H1 (cell line): Measurements from ENCODE around the gene TRIM38. TPM values are rescaled to one million over a fixed set of nuclear protein-coding genes. Genes with fewer than 3 reads are reported as not detected.

Source experiments
- CTCF ChIA-PET: fragments of 300-600 bp; sonication (Branson Sonifier 250); formaldehyde crosslinking; loops from one replicate; lab custom pipeline; 2021; ENCODE audit not compliant: partially characterized antibody; lab: Charles Lee
- POLR2A ChIA-PET: fragments of 300-600 bp; sonication (Branson Sonifier 250); formaldehyde crosslinking; loops from one replicate; lab custom pipeline; 2021; ENCODE audit warnings: inconsistent platforms; ENCODE audit not compliant: partially characterized antibody; lab: Charles Lee
- DNase-seq, 2 experiments: peaks; one replicate each; pipeline versions ENCODE4 v3.0.0 to v3.0.0-alpha.2; 2010 to 2022; ENCODE audit warnings: low spot score in 2 of 2, low read depth in 1 of 2, mixed read lengths in 1 of 2
- FAIRE-seq: peaks from 2 replicates; lab custom pipeline; 2011; peaks lifted over from hg19 to GRCh38; lab: Jason Lieb, UNC
- H2AFZ ChIP-seq: 2 replicates; pipeline ENCODE4 v1.8.1; 2012; ENCODE audit warnings: low read length, inconsistent platforms
- H2AK5ac ChIP-seq: 2 replicates; pipeline ENCODE4 v1.6.1; 2013; ENCODE audit warnings: low read depth, low read length
- H2BK120ac ChIP-seq: replicated peaks from 2 replicates; pipeline ENCODE3; 2013; ENCODE audit warnings: low read depth, low read length, inconsistent platforms
- H2BK12ac ChIP-seq: 2 replicates; pipeline ENCODE4 v1.6.1; 2013; ENCODE audit warnings: low read depth, low read length
- H2BK15ac ChIP-seq: 2 replicates; pipeline ENCODE4 v1.6.1; 2013; ENCODE audit warnings: low read length
- H2BK20ac ChIP-seq: 2 replicates; pipeline ENCODE4 v1.6.1; 2013; ENCODE audit warnings: low read length
- H2BK5ac ChIP-seq: 2 replicates; pipeline ENCODE4 v1.6.1; 2013; ENCODE audit warnings: low read depth, low read length
- H3K14ac ChIP-seq: 2 replicates; pipeline ENCODE4 v1.6.1; 2013; ENCODE audit warnings: inconsistent platforms; ENCODE audit not compliant: insufficient read length
- H3K18ac ChIP-seq: 2 replicates; pipeline ENCODE4 v1.6.1; 2013; ENCODE audit warnings: low read length; ENCODE audit errors: extremely low read depth
- H3K23ac ChIP-seq: 2 replicates; pipeline ENCODE4 v1.6.1; 2013; ENCODE audit warnings: inconsistent platforms; ENCODE audit not compliant: insufficient read length
- H3K23me2 ChIP-seq: 2 replicates; pipeline ENCODE4 v1.6.1; 2013; ENCODE audit warnings: low read depth, low read length
- H3K27ac ChIP-seq: 2 replicates; pipeline ENCODE4 v1.6.1; 2011; ENCODE audit warnings: low read depth, low read length, inconsistent platforms
- H3K27me3 ChIP-seq, 4 experiments: replicated peaks in 1 of 4; 1 replicate in 1 of 4; 2 replicates in 3 of 4; pipeline versions ENCODE4 v1.6.1 to v1.8.1; 2011 to 2013; ENCODE audit warnings: low read length in 3 of 4, mild to moderate bottlenecking in 3 of 4, inconsistent platforms in 2 of 4, mixed read lengths in 2 of 4, moderate library complexity in 1 of 4; ENCODE audit not compliant: control insufficient read depth in 3 of 4, insufficient read depth in 3 of 4; ENCODE audit errors: extremely low read depth in 1 of 4
- H3K36me3 ChIP-seq, 4 experiments: 2 replicates each; pipeline versions ENCODE4 v1.6.1 to v1.8.1; 2011 to 2013; ENCODE audit warnings: mild to moderate bottlenecking in 4 of 4, low read length in 3 of 4, moderate library complexity in 2 of 4, control low read depth in 1 of 4, inconsistent platforms in 1 of 4; ENCODE audit not compliant: insufficient read depth in 4 of 4, control insufficient read depth in 2 of 4
- H3K4ac ChIP-seq: replicated peaks from 2 replicates; pipeline ENCODE3; 2013; ENCODE audit warnings: low read length, low read depth, mixed read lengths, inconsistent platforms; ENCODE audit not compliant: insufficient read length
- H3K4me1 ChIP-seq, 4 experiments: replicated peaks in 1 of 4; 1 replicate in 1 of 4; 2 replicates in 3 of 4; pipeline versions ENCODE4 v1.6.1 to v1.8.1; 2011 to 2013; ENCODE audit warnings: low read length in 3 of 4, inconsistent platforms in 2 of 4, mixed read lengths in 1 of 4; ENCODE audit not compliant: insufficient read depth in 4 of 4, control insufficient read depth in 3 of 4
- H3K4me2 ChIP-seq, 2 experiments: 2 replicates each; pipeline versions ENCODE4 v1.6.1 to v1.8.1; 2011 to 2013; ENCODE audit warnings: low read depth in 2 of 2, low read length in 2 of 2, control low read depth in 1 of 2, inconsistent platforms in 1 of 2, mild to moderate bottlenecking in 1 of 2; ENCODE audit not compliant: insufficient read depth in 1 of 2
- H3K4me3 ChIP-seq, 4 experiments: fragments of 200-600, 300-600 bp in 1 of 4; sonication (generic), shearing (Covaris generic), sonication (Bioruptor Twin) in 1 of 4; 2 replicates each; pipeline versions ENCODE4 v1.5.1 to v1.8.1; 2011 to 2016; ENCODE audit warnings: low read length in 4 of 4, low read depth in 3 of 4, control low read depth in 2 of 4, inconsistent platforms in 2 of 4, mild to moderate bottlenecking in 2 of 4, mixed read lengths in 1 of 4, moderate library complexity in 1 of 4; ENCODE audit not compliant: insufficient read depth in 2 of 4; ENCODE audit errors: extremely low read depth in 1 of 4
- H3K56ac ChIP-seq: replicated peaks from 2 replicates; pipeline ENCODE3; 2013; ENCODE audit warnings: low read depth, mild to moderate bottlenecking, mixed read lengths, low read length, inconsistent platforms; ENCODE audit not compliant: insufficient read length
- H3K79me1 ChIP-seq: 2 replicates; pipeline ENCODE4 v1.6.1; 2013; ENCODE audit warnings: low read depth, low read length, control low read depth
- H3K79me2 ChIP-seq, 2 experiments: 2 replicates each; pipeline versions ENCODE4 v1.6.1 to v1.8.1; 2012 to 2013; ENCODE audit warnings: low read length in 2 of 2, mild to moderate bottlenecking in 2 of 2, inconsistent platforms in 1 of 2; ENCODE audit not compliant: insufficient read depth in 2 of 2, control insufficient read depth in 1 of 2
- H3K9ac ChIP-seq, 4 experiments: replicated peaks in 1 of 4; 1 replicate in 1 of 4; 2 replicates in 3 of 4; pipeline versions ENCODE4 v1.6.1 to v1.8.1; 2011 to 2013; ENCODE audit warnings: low read depth in 3 of 4, low read length in 3 of 4, control low read depth in 2 of 4, mild to moderate bottlenecking in 2 of 4, moderate library complexity in 2 of 4, inconsistent platforms in 1 of 4; ENCODE audit errors: extremely low read depth in 1 of 4
- H3K9me3 ChIP-seq, 2 experiments: 2 replicates each; pipeline versions ENCODE4 v1.6.1 to v1.8.1; 2012 to 2013; ENCODE audit warnings: mild to moderate bottlenecking in 2 of 2, moderate library complexity in 2 of 2, control low read depth in 1 of 2, inconsistent platforms in 1 of 2, low read depth in 1 of 2, low read length in 1 of 2, mixed read lengths in 1 of 2; ENCODE audit not compliant: insufficient read depth in 2 of 2
- H4K20me1 ChIP-seq, 2 experiments: replicated peaks in 1 of 2; 2 replicates each; pipeline versions ENCODE3 to v1.8.1; 2011 to 2013; ENCODE audit warnings: inconsistent platforms in 2 of 2, low read length in 2 of 2, mild to moderate bottlenecking in 1 of 2; ENCODE audit not compliant: insufficient read depth in 2 of 2, control insufficient read depth in 1 of 2
- H4K5ac ChIP-seq: 2 replicates; pipeline ENCODE4 v1.6.1; 2013; ENCODE audit warnings: low read length, low read depth, mixed read lengths, inconsistent platforms; ENCODE audit not compliant: insufficient read length
- H4K8ac ChIP-seq: 2 replicates; pipeline ENCODE4 v1.8.0; 2013; ENCODE audit warnings: mild to moderate bottlenecking, moderate library complexity, low read length, inconsistent platforms; ENCODE audit not compliant: insufficient read depth; ENCODE audit errors: extremely low read depth
- H4K91ac ChIP-seq: replicated peaks from 2 replicates; pipeline ENCODE3; 2013; ENCODE audit warnings: low read length, mixed read lengths, inconsistent platforms; ENCODE audit not compliant: insufficient read length
- ATF2 ChIP-seq: IDR thresholded peaks from 2 replicates; pipeline ENCODE4 v1.6.1; 2012; ENCODE audit warnings: low read length, inconsistent platforms
- CEBPB ChIP-seq: IDR thresholded peaks from 2 replicates; pipeline ENCODE4 v1.6.1; 2012; ENCODE audit warnings: low read depth, low read length
- E2F6 ChIP-seq: IDR thresholded peaks from 2 replicates; pipeline ENCODE4 v1.6.1; 2012; ENCODE audit warnings: inconsistent platforms
- HDAC2 ChIP-seq, 2 experiments: fragments of 300-600 bp in 1 of 2; sonication (generic) in 1 of 2; IDR thresholded peaks; 2 replicates each; pipeline ENCODE4 v1.6.1; 2011 to 2012; ENCODE audit warnings: low read depth in 2 of 2, low read length in 2 of 2, mild to moderate bottlenecking in 2 of 2, moderate library complexity in 2 of 2, borderline replicate concordance in 1 of 2, inconsistent platforms in 1 of 2
- KDM1A ChIP-seq: fragments of 200-600, 300-600 bp; sonication (generic); IDR thresholded peaks from 2 replicates; pipeline ENCODE4 v1.7.1; 2016; ENCODE audit warnings: mild to moderate bottlenecking, low read length, borderline replicate concordance
- POLR2A ChIP-seq, 2 experiments: IDR thresholded peaks; 1 replicate in 1 of 2; 2 replicates in 1 of 2; pipeline ENCODE4 v1.6.1; 2011; ENCODE audit warnings: low read depth in 2 of 2, low read length in 2 of 2, mild to moderate bottlenecking in 2 of 2; ENCODE audit errors: control extremely low read depth in 1 of 2
- RFX5 ChIP-seq: IDR thresholded peaks from 2 replicates; pipeline ENCODE4 v1.6.1; 2011; ENCODE audit warnings: low read depth, low read length, improper control_type of control experiment, borderline replicate concordance
- SAP30 ChIP-seq: fragments of 300-600 bp; sonication (generic); IDR thresholded peaks from 2 replicates; pipeline ENCODE4 v1.7.1; 2012; ENCODE audit warnings: low read length, moderate library complexity, mild to moderate bottlenecking, inconsistent platforms; ENCODE audit not compliant: insufficient read depth, insufficient replicate concordance
- SP2 ChIP-seq: IDR thresholded peaks from 2 replicates; pipeline ENCODE4 v1.6.1; 2012; ENCODE audit warnings: mild to moderate bottlenecking, low read length, inconsistent platforms
- ZNF274 ChIP-seq: IDR thresholded peaks from 2 replicates; pipeline ENCODE4 v1.7.0; 2012; ENCODE audit warnings: low read length, borderline replicate concordance; ENCODE audit errors: extremely low read depth
- WGBS, 2 experiments: shearing (Covaris generic) in 1 of 2; methylation state at CpG; one replicate each; pipeline versions ENCODE4 v1.1.6 to v1.1.7; 2013 to 2015; ENCODE audit warnings: low lambda C conversion rate in 2 of 2, mixed read lengths in 2 of 2, inconsistent platforms in 1 of 2, low coverage in 1 of 2, missing lambda C conversion rate in 1 of 2; ENCODE audit not compliant: insufficient replicate concordance in 2 of 2, insufficient coverage in 1 of 2, insufficient read length in 1 of 2; ENCODE audit errors: extremely low coverage in 1 of 2, missing lambda C conversion rate in 1 of 2; 5-methylcytosine and 5-hydroxymethylcytosine counted together
- polyA plus RNA-seq, 7 experiments: library from polyadenylated mRNA; depleted of rRNA in 3 of 7; stranded (reverse) in 5 of 7; unstranded in 2 of 7; fragments of >200 nt in 5 of 7; fragments of 200-250 nt in 2 of 7; gene quantifications; 1 replicate in 5 of 7; 2 replicates in 1 of 7; 4 replicates in 1 of 7; pipeline versions ENCODE4 v1.2.1 to v1.2.3, GENCODE V29; 2011 to 2013; ENCODE audit warnings: missing spikeins in 2 of 7, mixed read lengths in 2 of 7
- total RNA-seq: library from RNA; stranded (reverse); fragmentation: NEBNext Ultra II Directional; extraction: Animal tissue kit (Norgen Biotek cat#: 25700); gene quantifications from 2 replicates; pipeline ENCODE4 v1.2.1, GENCODE V29; 2021

The TRIM38 gene
- total and polyA plus RNA-seq, 2 of the 8 experiments (the other 6 are each of a cell fraction or from before 2014, with no cell fraction given): 0.43 to 0.56 TPM

GRCh38 chr6:25946631-25947030, 16.0 kb upstream of the TRIM38 start:
- no peaks in the 10 kb centered on the region; a peak in 1 of 8 replicates for H3K36me3 ChIP-seq
- no peak overlapping the region for H2BK120ac ChIP-seq
- H3K27me3 ChIP-seq: no peaks in the 10 kb centered on the region
- H3K9me3 ChIP-seq: peaks cover 0 to 8% of the 10 kb centered on the region in 2 experiments; a peak in 2 of 4 replicates
- no peak overlapping the region for H2AFZ ChIP-seq
- no peak overlapping the region for H2BK15ac ChIP-seq
- CTCF ChIA-PET: interaction anchor here (1.0 kb wide), 2 partner anchors 57 to 288 kb away, joined by 3 to 5 read pairs; no protein-coding TSS in a partner anchor
- H4K20me1 ChIP-seq: no peaks in the 10 kb centered on the region
- H2BK12ac ChIP-seq: no peak overlapping the region
- H3K79me1 ChIP-seq: no peaks in the 10 kb centered on the region
- FAIRE-seq (no peak), DNase-seq (no peak)
- H3K4me1 ChIP-seq: no peaks in the 10 kb centered on the region
- H2AK5ac ChIP-seq: no peak overlapping the region
- no peak overlapping the region for H4K5ac ChIP-seq
- 91% methylated on average over 2 of the region's 2 CpGs; no CpG with 5 or more reads in 1 of the 2 experiments for WGBS, 2 experiments
- H3K14ac ChIP-seq: no peak overlapping the region
- H2BK5ac ChIP-seq: no peak overlapping the region
- POLR2A ChIA-PET: no interaction called here
- H3K4me2 ChIP-seq: no peak overlapping the region
- no peaks in the 10 kb centered on the region for H3K79me2 ChIP-seq
- H3K9ac ChIP-seq: no peak overlapping the region
- H3K23me2 ChIP-seq: no peaks in the 10 kb centered on the region
- no peak overlapping the region for H3K18ac ChIP-seq
- H3K56ac ChIP-seq: no peak overlapping the region
- no peak overlapping the region for H3K4ac ChIP-seq
- H2BK20ac ChIP-seq: no peak overlapping the region
- H4K8ac ChIP-seq: no peak overlapping the region
- no peak overlapping the region for H3K27ac ChIP-seq
- TF ChIP-seq KDM1A: no peak
- TF ChIP-seq SAP30: no peak
- TF ChIP-seq HDAC2 (IDR thresholded peaks at IDR 0.05; ENCODE audit: borderline replicate concordance in 1 of 2, low read depth in 2 of 2, low read length in 2 of 2): no peak
- no peak for TF ChIP-seq SP2
- no peak for TF ChIP-seq E2F6
- TF ChIP-seq ZNF274: no peak
- TF ChIP-seq RFX5: no peak
- TF ChIP-seq ATF2: no peak
- no peak for TF ChIP-seq POLR2A (IDR thresholded peaks at IDR 0.05; ENCODE audit: control extremely low read depth in 1 of 2, low read depth in 2 of 2, low read length in 2 of 2)
- no peak for TF ChIP-seq CEBPB
- no peak overlapping the region for H4K91ac ChIP-seq
- no peak overlapping the region for H3K23ac ChIP-seq
- H3K4me3 ChIP-seq: no peak overlapping the region
